Duodenal mucosa (tissue), 2 donors: ENCODE data around the gene SAC3D1.
"Not testable (repeated sequence)": the region's sequence is repeated elsewhere in the genome, so short reads cannot be mapped to it uniquely, and the experiment has no call there.

Source experiments
- H3K27ac ChIP-seq: one replicate; pipeline ENCODE4 v1.7.0; 2013; ENCODE audit warnings: low read depth, low read length
- H3K27me3 ChIP-seq, 2 donors: one replicate each; pipeline ENCODE4 v1.7.0; 2013; ENCODE audit warnings: low read length in 2 of 2, control low read depth in 1 of 2; ENCODE audit not compliant: insufficient read depth in 2 of 2, control insufficient read depth in 1 of 2
- H3K36me3 ChIP-seq, 2 donors: one replicate each; pipeline ENCODE4 v1.7.0; 2013; ENCODE audit warnings: low read length in 2 of 2, control low read depth in 1 of 2; ENCODE audit not compliant: insufficient read depth in 2 of 2, control insufficient read depth in 1 of 2
- H3K4me1 ChIP-seq, 2 donors: one replicate each; pipeline ENCODE4 v1.7.0; 2013; ENCODE audit warnings: low read length in 2 of 2, control low read depth in 1 of 2; ENCODE audit not compliant: insufficient read depth in 2 of 2, control insufficient read depth in 1 of 2
- H3K4me3 ChIP-seq, 2 donors: one replicate each; pipeline ENCODE4 v1.7.0; 2013; ENCODE audit warnings: low read length in 2 of 2, low read depth in 1 of 2
- H3K9ac ChIP-seq, 2 donors: one replicate each; pipeline ENCODE4 v1.7.0; 2013; ENCODE audit warnings: low read length in 2 of 2, low read depth in 1 of 2
- H3K9me3 ChIP-seq, 2 donors: one replicate each; pipeline ENCODE4 v1.7.0; 2013; ENCODE audit warnings: low read length in 2 of 2, control low read depth in 1 of 2; ENCODE audit not compliant: control insufficient read depth in 1 of 2

Gene SAC3D1

GRCh38 chr11:65021509-65021908 is 19.5 kb upstream of the SAC3D1 start:
- Histone ChIP-seq H3K9me3 (no peaks in the 10 kb centered on the region), H3K27ac (no peak overlapping the region), H3K27me3 (no peaks in the 10 kb centered on the region), H3K4me3 (no peak overlapping the region), H3K4me1 (peaks cover 2 to 4% of the 10 kb centered on the region in 2 donors), H3K36me3 (peaks cover 7 to 20% of the 10 kb centered on the region in 2 donors), H3K9ac (no peak overlapping the region)

- not testable (repeated sequence) for H3K9ac ChIP-seq, H3K4me3 ChIP-seq, H3K27me3 ChIP-seq, H3K27ac ChIP-seq, H3K9me3 ChIP-seq
- Histone ChIP-seq H3K36me3 (peaks cover 7 to 16% of the 10 kb centered on the region in 2 donors), H3K4me1 (peaks cover 9 to 10% of the 10 kb centered on the region in 2 donors)
Measured at GRCh38 chr11:65023502-65023901, 17.5 kb upstream of the SAC3D1 start.

DNA sequence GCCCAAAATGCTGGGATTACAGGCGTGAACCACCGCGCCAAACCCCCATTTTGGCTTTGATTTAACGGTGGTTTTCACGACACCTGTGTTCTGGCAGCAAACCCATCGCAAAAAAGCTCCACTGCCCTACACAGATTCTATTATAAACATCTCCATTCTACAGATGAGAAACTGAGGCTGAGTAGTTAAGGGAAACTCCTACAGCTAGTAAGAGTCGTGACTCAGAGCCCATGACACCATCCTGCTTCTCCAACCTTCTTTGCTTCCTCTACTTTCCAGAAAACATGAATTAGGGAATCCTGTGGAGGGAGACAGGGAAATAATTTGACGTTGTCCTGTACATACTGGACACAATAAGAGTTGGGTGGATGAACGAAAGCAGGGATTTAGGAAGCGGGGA is 14.2 kb upstream of the SAC3D1 start:
- Histone ChIP-seq H3K4me3 (peak overlapping the region; percentile 73 to 84), H3K9me3 (no peaks in the 10 kb centered on the region), H3K27me3 (no peaks in the 10 kb centered on the region), H3K27ac (no peak overlapping the region), H3K9ac (peak overlapping the region in 1 of 2 donors; percentile 70), H3K4me1 (peaks cover 9 to 13% of the 10 kb centered on the region in 2 donors), H3K36me3 (peaks cover 3% of the 10 kb centered on the region in 2 donors)

GRCh38 chr11:65027213-65028067 is 13.6 kb upstream of the SAC3D1 start, which contains the start of gene SNX15:
Gene SNX15, plus strand, starts transcription at chr11:65027439. Its CDS starts 99 bp downstream, at chr11:65027538.
- H3K4me1 ChIP-seq = peaks cover 9 to 13% of the 10 kb centered on the region in 2 donors
- peak within 1 kb of the TSS; percentile 73 to 84 for H3K4me3 ChIP-seq
- peak within 1 kb of the TSS; percentile 91 for H3K27ac ChIP-seq
- peak within 1 kb of the TSS; percentile 70 to 76 for H3K9ac ChIP-seq
- H3K36me3 ChIP-seq = peaks cover 6 to 8% of the 10 kb centered on the region in 2 donors
- H3K27me3 ChIP-seq = no peaks in the 10 kb centered on the region
- no peaks in the 10 kb centered on the region for H3K9me3 ChIP-seq

GRCh38 chr11:65032216-65032615 is 8.8 kb upstream of the SAC3D1 start:
- Histone ChIP-seq H3K27ac (no peak overlapping the region), H3K9me3 (no peaks in the 10 kb centered on the region), H3K9ac (no peak overlapping the region), H3K4me3 (no peak overlapping the region), H3K36me3 (peaks cover 20 to 36% of the 10 kb centered on the region in 2 donors), H3K27me3 (no peaks in the 10 kb centered on the region), H3K4me1 (peaks cover 4 to 8% of the 10 kb centered on the region in 2 donors)

DNA sequence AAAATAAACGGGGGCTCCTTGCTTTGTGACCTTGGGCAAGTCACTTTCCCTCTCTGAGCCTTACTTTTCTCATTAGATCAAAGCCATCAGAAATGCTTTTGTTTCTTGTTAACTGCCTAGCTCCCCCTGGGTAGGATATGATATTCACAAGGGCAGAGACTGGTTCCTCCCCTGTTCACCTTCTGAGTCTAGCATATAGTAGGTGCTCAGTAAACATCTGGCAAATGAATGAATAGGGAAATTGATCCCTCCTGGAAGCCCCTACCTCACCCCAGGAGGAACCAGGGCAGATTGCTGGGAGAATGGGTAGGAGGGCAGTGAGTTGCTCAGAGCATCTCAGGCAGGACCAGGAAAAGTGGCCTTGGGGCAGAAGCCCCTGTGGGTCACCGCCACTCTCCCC is 6.6 kb upstream of the SAC3D1 start:
- Histone ChIP-seq H3K9me3 (no peaks in the 10 kb centered on the region), H3K4me3 (no peak overlapping the region), H3K9ac (no peak overlapping the region), H3K27me3 (no peaks in the 10 kb centered on the region), H3K27ac (no peak overlapping the region), H3K36me3 (peaks cover 28 to 51% of the 10 kb centered on the region in 2 donors), H3K4me1 (no peaks in the 10 kb centered on the region)

- Histone ChIP-seq H3K27me3 (no peaks in the 10 kb centered on the region), H3K4me3 (no peak overlapping the region), H3K27ac (no peak overlapping the region), H3K9me3 (no peaks in the 10 kb centered on the region), H3K36me3 (peaks cover 28 to 51% of the 10 kb centered on the region in 2 donors), H3K4me1 (peaks cover 0 to 5% of the 10 kb centered on the region in 2 donors), H3K9ac (no peak overlapping the region)
Measured at GRCh38 chr11:65035579-65035978, 5.4 kb upstream of the SAC3D1 start.

- no peak overlapping the region for H3K4me3 ChIP-seq
- no peak overlapping the region for H3K9ac ChIP-seq
- H3K4me1 ChIP-seq = peaks cover 4 to 8% of the 10 kb centered on the region in 2 donors
- H3K27me3 ChIP-seq = no peaks in the 10 kb centered on the region
- H3K9me3 ChIP-seq = no peaks in the 10 kb centered on the region
- peaks cover 27 to 48% of the 10 kb centered on the region in 2 donors for H3K36me3 ChIP-seq
- no peak overlapping the region for H3K27ac ChIP-seq
Measured at GRCh38 chr11:65036931-65037330, 4.1 kb upstream of the SAC3D1 start.

GRCh38 chr11:65040520-65040846 is 527 bp upstream of the SAC3D1 start:
- Histone ChIP-seq H3K27ac (peak overlapping the region; percentile 97), H3K4me1 (peaks cover 12 to 19% of the 10 kb centered on the region in 2 donors), H3K4me3 (peak overlapping the region; percentile 71 to 79), H3K9ac (peak overlapping the region; percentile 39 to 46), H3K9me3 (no peaks in the 10 kb centered on the region), H3K36me3 (peaks cover 14 to 37% of the 10 kb centered on the region in 2 donors), H3K27me3 (no peaks in the 10 kb centered on the region)

DNA sequence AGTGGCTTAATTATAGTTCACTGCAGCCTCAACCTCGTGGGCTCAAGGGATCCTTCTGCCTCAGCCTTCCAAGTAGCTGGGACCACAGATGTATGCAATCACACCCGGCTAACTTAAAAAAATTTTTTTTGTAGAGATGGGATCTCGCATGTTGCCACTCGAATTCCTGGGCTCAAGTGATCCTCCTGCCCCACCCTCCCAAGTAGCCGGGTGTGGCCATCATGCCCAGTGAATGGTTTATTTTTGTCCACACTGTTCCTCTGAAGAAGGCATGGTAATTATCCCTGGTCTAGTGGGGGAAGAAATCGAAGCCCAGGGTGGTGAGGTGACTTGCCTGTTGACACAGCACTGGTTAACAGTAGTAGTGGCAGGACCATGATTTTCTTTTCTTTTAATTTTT is 1.9 kb downstream of the SAC3D1 start:
- Histone ChIP-seq H3K36me3 (peaks cover 10 to 29% of the 10 kb centered on the region in 2 donors), H3K9me3 (no peaks in the 10 kb centered on the region), H3K9ac (no peak overlapping the region), H3K4me1 (peaks cover 16 to 25% of the 10 kb centered on the region in 2 donors), H3K27ac (no peak overlapping the region), H3K27me3 (no peaks in the 10 kb centered on the region), H3K4me3 (no peak overlapping the region)
